ENCODE measurements around the gene C1orf226. TPM values are rescaled to one million over a fixed set of nuclear protein-coding genes. Genes with fewer than 3 reads are reported as not detected.

Gene C1orf226
- total RNA-seq, 1 experiment from 2014 or later = 0.63 TPM

DNA sequence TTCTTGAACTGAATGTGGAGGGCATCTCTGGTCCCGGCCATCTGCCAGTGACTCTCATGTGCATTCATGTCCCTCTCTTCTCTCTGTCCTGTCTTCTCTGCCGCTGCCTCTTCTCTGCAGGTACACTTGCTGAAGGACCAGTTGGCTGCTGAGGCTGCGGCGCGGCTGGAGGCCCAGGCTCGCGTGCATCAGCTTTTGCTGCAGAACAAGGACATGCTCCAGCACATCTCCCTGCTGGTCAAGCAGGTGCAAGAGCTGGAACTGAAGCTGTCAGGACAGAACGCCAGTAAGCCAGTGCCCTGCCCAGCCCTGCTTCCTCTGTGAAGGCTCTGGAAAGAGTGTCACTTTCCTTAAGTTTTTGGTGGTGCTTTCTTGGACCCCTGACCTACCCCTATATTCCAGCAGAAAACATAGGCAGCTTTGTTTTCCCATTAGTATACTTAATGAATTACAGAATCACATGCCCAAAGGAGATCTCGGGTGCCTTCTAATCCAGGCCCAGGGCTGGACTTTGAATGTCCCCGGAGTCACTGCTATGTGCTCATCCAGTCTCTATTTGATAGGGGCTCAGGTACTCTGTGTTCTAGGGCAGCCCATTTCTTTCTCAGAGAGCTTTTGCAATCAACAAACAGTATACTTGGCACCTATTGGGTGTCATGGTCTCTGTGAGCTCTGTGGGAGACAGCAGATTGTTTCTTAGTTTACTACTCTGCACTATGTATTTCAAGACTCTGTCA is 16.1 kb upstream of the C1orf226 start:
- DNase-seq (ENCODE audit: low read depth) = no peak

DNA sequence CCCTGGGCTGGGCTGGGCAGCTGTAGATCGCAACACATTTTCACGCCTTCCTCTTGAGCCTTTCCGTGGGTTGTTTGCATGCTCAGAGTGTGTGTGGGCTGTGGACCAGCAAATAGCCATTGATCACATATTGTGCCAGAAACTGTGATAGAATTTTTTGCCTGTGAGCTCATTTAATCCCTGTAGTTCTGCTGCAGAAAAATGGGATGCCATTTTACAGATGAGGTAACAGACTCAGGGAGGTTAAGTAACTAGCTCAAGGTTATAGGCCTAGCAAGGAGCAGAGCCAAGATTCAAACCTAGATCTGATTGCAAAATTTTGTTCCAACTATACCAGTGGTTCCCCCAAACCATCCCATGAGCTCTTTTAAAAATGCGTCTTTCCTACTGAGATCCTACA is 15.4 kb upstream of the C1orf226 start:
- no peak for DNase-seq (ENCODE audit: low read depth)

DNA sequence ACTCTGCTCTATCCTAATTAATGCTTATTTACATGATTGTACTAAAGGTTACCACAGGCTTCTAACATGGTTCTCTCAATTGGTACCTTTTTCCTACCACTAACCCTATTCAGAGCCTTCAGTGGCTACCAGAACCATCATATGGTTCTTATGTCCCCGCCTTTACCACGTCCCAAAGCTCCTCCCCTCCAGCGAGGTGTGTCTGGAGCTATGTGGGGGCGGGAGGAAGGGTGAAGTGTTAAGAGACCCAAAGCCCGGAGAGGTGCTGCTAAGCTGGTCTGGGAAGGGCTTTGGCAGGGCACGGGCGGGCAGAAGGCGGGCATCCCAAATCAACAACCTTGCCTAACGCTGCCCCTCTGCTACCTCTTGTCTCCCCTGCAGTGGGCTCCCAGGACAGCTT is 14.9 kb upstream of the C1orf226 start:
- no peak for DNase-seq (ENCODE audit: low read depth)

DNA sequence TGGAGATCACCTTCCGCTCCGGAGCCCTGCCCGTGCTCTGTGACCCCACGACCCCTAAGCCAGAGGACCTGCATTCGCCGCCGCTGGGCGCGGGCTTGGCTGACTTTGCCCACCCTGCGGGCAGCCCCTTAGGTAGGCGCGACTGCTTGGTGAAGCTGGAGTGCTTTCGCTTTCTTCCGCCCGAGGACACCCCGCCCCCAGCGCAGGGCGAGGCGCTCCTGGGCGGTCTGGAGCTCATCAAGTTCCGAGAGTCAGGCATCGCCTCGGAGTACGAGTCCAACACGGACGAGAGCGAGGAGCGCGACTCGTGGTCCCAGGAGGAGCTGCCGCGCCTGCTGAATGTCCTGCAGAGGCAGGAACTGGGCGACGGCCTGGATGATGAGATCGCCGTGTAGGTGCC is 14.5 kb upstream of the C1orf226 start:
- no peak for DNase-seq (ENCODE audit: low read depth)

DNA sequence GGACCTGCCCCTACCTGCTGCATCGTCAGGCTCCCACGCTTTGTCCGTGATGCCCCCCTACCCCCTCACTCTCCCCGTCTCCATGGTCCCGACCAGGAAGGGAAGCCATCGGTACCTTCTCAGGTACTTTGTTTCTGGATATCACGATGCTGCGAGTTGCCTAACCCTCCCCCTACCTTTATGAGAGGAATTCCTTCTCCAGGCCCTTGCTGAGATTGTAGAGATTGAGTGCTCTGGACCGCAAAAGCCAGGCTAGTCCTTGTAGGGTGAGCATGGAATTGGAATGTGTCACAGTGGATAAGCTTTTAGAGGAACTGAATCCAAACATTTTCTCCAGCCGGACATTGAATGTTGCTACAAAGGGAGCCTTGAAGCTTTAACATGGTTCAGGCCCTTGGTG is 13.8 kb upstream of the C1orf226 start:
- DNase-seq (ENCODE audit: low read depth) = no peak

DNA sequence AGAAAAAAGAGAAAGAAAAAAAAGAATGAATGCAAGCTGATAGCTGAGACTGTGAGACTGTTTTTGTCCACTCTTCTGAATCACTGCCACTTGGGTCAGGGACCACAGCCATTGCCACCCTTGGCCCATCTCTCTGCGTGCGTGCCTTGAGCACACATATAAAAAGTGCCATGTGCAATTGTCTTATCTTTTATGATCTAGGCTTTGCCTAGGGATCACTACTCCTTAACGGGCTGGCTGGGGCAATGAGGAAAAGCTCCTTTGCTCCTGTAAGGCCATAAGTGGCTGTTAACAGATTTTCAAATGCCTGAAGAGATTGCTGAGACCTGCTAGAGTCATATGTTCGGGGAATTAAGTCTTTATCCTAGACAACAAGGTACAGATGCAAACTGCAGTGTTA is 13.1 kb upstream of the C1orf226 start:
- no peak for DNase-seq (ENCODE audit: low read depth)

DNA sequence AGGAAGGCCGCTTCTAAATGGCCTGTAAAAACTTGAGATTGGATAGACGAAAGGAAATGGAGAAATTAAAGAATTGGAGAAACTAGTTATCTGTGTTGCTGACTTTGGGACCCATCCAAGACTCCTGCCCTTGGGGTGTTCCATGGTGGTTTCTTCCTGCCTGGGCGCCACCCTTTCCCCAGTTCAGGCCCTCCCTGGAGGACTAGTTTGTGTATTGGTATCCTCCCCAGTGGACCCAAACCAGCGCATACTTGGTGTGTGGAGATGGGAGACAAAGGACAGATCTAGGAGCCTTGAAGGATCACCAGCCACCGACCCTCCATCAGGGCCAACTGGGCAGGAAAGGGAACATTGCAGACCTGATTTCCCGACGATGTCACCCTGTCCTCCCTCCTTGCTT is 12.0 kb upstream of the C1orf226 start:
- DNase-seq (ENCODE audit: low read depth) = no peak

DNA sequence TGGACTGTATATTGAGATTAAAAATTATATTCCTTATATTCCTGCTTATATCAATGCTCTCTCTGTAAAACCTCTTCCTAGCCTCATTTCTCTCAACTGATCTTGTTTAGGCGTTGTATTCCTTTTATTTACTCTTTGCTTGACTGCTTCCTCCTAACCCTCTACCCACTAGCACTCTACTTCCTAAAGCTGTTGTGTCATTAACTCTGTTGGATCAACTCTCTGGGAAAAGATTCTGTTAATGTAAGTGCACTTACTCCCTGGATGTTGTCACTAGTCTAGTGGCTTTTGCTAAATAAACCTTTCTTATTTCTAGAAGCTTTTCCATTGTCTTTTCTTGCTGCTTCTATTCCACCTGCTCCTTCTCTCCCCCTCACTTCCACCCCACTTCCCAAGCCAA is 11.4 kb upstream of the C1orf226 start:
- no peak for DNase-seq (ENCODE audit: low read depth)

DNA sequence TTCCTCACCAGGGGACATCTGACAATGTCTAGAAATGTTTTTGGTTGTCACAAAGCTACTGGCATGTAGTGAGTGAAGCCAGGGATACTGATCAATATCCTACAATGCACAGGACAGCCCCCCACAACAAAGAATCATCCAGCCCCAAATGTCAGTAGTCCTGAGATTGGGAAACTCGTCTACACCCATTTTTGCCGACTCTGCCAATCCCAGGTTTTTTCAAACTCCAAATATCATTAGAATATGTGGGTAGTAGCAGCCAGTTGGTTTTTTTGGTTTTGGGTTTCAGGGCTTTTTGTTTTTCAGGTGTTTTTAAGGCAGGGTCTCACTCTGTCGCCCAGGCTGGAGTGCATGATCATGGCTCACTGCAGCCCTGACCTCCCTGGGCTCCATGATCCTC is 10.8 kb upstream of the C1orf226 start:
- no peak for DNase-seq (ENCODE audit: low read depth)

DNA sequence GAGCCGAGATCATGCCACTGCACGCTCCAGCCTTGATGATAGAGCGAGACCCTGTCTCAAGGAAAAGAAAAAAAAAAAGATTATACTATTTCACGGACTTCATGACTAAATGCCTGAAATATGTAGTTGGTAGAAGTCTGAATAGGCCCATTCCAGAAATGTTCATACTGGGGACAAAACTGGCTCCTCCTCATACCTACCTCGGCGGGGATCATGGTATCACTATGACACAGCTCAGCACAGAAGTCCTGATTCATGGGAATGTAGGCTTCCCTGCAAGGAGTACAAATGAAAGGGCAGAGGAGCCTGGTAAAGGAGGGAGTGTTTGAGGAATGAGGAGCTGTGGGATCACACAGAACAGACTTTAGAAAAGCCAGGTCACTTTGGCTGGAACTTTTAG is 9.9 kb upstream of the C1orf226 start:
- DNase-seq (ENCODE audit: low read depth) = peak; percentile 53

DNA sequence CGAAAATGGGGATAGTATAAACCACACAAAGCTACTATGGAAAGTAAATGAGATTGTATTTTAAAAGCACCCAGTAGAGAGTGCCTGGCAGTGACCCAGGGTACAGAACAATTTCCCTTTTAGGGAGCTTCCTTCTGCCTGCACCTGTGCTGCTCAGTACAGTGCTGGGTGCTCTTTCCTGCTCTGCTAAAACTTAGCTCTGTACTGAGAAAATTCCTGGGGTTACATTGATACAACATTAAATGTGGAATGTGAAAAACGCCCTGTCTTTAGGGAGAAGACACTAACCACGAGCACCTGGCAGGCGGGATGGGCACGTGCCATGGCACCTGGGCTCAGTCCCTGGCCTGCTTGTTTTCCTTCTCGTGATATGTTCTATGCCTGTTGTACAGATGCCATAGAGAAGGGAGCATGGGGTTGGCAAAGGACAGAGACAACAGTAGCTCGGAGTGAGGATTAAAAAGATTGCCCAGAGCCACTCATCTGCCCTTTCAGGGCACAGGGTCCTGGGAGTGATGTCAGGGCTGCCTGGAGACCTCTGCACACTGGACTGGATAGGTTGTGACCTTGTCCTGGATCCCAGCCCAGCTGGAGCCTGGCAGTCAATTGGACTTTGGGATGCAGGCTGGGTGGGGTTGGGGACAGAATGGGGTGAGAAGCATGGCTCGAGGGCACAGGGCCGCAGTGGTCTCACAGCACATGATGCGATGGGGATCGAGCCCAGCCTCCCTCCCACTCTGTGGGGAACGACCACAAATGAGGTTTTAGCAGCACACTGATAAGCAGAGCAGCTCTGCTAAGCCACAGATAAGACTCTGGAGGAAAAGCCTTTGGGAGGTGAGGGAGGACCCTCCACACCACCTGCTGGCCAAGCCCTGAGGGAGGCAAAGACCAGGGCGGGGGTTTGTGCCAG is 9.1 kb upstream of the C1orf226 start:
- DNase-seq (ENCODE audit: low read depth) = peak; percentile 59

DNA sequence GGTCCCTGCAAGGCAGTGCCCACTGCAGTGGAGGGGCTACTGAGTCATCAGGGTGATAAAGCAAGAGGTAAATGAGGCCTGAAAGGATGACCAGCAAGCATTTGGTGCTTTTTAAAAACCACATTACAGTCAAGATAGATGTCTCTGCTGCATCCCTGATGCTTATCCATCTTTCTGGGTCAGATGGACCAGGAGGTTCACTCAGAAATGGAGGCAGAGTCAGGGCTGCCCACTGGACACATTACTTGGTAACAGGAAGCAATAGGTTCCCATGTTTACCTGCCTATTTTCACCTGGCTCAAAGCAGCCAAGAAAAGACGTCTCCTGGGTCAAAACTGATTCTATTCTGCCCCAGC is 8.5 kb upstream of the C1orf226 start:
- DNase-seq (ENCODE audit: low read depth) = no peak

DNA sequence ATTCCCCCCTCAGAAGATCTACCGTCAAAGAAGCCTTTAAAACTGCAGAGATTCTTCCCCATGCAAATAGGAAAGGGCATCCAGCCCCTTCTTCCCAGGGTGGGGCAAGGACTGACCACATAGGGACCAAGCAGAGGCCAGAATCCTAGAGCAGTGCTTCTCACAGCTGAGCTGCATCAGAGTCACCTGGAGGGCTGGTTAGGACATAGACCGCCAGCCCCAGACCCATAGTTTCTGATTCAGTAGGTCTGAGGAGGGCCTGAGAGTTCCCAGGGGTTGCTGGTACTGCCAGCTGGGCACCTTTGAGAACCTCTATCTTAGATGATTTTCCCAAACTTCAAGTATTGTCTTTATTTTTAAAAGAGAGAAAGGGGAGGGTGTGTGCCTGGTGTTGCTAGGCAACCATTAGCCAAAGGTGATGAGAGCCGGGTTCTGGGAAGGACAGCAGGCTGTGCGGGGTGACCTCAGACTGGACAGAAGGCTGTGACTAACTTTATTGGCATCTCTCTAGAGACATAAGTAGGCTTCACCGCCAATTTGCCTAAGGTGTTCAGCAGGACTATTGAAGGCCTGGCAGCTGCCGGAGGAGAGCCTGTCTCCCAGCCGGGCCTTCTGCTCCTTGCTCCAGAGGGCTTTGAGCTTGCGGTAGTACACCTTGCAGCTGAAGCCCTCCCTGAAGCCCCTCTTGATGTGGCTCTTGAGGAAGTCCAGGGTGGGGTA is 7.8 kb upstream of the C1orf226 start:
- DNase-seq (ENCODE audit: low read depth) = peak; percentile 84

DNA sequence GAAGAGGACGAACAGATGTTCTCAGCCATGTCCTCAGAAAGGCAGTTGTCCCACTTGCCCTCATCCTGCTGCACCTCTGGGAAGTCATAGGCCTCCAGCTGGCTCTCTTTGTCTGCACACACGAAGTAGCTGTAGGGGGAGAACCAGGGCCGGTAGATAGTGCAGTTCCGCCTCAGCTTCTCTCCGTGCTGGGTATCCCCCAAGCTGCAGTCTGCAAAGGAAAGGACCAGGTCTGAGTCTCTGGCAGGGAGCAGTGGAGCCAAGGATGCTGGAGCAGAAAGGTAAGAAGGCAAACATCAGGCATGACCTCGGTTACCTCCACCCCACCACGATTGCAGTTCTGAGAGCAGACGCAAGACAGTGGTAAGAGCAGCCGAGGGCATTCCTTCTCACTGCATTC is 7.1 kb upstream of the C1orf226 start:
- DNase-seq (ENCODE audit: low read depth) = no peak

DNA sequence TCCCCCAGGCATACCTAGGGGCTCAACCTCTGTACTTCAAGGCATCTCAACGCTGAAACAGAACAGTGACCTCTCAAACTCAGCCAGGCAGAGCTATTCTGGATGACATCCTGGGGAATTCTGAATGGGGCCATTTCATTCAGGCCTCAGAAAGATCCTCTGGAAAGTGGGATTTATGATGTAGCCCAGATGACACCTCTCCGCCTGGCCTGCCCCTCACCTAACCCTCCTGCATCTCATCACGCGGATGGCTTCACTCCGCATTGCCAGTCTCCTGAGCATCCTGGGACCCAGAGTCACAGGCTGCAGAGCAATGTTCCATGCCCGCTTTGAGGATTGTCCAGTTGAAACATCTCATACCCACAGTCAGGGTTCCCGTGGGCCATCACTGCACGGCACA is 6.1 kb upstream of the C1orf226 start:
- no peak for DNase-seq (ENCODE audit: low read depth)

DNA sequence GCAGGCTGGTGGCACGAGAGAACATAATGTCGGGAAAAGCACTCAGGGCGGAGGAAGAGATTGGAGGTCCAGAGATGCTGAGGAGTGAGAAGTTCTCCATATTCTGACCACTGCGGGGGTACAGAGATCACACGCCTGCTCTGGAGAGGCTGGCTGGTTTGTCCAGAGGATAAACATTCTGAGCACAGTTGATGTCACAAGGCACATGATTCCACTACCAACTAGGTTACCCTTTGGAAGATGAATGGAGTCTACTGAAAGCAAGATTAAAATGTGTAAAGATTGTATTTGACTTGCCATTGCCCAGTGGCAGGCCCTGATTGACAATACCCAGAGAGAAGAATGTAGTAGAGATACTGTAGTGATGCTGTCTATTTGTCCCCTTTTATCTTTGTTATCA is 4.8 kb upstream of the C1orf226 start, which contains the start of gene SPATA46:
Gene SPATA46, minus strand, starts transcription at position 164 of the 400 bp plus-strand sequence. Its CDS starts 64 bp downstream, at position 100.
- DNase-seq (ENCODE audit: low read depth) = no peak

DNA sequence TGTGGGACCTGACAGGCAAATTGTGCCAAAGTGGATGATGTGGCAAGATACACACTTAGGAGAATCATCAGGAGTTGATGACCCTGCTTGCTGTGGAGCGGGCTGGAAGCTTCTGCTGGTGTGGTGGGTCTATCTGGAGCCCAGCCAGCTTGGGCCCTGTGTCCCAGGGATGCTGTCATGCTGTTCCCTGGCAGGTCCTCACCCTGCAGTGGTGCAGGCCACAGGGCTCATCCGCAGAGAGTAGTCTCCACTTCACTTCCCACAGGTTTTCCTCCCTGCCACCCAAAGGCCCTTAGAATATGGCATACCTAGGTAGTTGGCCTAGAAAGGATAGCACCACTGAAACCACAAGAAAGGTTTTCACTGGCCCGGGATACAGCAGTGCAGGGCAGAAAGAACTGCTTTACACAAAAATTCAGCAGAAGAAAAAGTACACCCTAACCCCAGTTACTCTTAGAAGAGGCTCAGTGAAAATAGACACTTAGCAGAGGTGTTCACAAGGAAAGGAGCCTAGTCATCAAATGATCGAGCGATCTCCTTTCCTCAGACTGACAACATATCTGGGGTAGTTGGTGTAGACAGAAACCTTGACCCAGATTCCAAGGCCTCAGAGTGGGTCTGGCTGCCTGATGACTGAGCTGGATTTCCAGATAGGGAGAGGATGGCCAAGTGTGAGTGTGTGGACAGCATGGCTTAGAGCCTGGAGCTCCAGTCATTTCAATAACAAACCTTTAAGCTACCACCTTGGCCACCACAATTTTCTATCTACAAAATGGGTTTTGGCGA is 1.3 kb upstream of the C1orf226 start:
- DNase-seq (ENCODE audit: low read depth) = no peak

DNA sequence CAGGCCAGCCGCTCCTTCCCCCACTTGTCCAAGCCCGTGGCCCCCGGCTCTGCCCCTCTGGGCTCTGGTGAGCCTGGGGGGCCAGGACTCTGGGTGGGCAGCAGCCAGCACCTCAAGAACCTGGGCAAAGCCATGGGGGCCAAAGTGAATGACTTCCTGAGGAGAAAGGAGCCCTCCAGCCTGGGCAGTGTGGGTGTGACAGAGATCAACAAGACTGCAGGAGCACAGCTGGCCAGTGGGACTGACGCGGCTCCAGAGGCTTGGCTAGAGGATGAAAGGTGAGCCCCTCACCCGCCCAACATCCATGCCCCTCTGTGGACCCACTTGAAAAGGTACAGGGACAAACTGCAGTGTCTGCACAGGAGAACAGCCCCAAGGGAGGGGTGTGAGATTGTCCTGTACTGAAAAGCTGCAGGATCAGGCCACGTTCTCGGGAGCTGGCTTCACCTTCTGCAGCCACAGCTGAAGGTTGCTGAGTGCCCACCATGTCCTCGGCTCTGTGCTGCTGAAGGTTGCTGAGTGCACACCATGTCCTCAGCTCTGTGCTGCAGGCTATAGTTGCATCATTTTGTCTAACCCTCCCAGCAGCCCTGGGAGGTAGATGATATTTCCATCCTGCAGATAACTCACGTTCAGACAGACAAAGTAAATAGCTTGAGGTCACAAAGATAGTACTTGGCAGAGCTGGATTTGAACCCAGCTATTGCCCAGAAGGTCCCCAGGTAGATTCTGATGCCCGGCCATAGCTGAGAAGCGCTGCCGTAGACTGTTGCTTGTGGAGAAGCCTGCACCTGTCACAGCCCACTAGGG is 618 bp downstream of the C1orf226 start:
- DNase-seq (ENCODE audit: low read depth) = no peak

DNA sequence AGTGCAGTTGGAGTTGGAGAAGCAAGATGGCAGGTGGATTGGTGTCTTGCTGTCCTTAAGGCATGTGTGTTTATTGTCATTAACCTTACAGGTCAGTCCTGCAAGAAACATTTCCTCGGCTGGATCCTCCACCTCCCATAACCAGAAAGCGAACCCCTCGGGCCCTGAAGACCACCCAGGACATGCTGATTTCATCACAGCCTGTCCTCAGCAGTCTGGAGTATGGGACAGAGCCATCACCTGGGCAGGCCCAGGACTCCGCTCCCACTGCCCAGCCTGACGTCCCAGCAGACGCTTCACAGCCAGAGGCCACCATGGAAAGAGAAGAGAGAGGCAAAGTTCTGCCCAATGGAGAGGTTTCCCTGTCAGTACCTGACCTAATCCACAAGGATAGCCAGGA is 1.6 kb downstream of the C1orf226 start:
- no peak for DNase-seq (ENCODE audit: low read depth)

DNA sequence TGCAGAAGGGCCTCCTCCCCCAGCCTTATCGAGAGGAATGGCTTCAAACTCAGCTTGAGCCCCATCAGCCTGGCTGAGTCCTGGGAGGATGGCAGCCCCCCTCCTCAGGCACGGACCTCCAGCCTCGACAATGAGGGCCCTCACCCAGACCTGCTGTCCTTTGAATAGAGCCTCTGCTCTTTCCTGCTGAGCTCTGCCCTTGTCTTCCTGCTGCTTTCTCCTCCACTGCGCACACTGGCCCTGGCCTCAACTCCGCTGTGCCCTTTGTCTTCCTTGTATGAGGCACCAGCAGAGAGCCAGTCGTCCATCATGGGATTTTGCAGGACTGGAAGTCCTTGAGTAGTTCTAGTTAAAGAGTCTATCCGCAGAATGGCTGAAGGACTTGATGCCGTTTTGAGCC is 2.0 kb downstream of the C1orf226 start:
- no peak for DNase-seq (ENCODE audit: low read depth)

DNA sequence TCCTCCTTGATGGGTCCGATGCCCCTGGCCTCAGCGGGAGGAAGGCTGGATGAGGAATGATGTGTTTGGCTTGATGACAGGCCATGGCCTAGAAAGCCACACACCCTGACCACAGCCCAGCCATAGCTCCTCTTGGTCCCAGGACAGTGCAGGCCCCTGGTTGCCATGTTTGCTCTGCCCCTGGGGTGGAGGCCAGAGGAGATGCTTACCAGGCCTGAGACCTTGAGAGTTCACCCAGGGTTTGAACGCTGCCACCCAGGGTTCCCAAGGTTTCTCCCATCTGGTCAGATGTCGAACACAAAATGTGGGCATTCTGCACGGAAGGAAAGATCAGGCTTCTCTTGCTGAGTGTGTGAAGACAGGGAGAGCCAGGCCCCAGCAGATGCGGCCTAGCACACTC is 2.6 kb downstream of the C1orf226 start:
- no peak for DNase-seq (ENCODE audit: low read depth)
